GM12801 (cell line): ENCODE measurements around the gene SLC6A3.

Source experiments
- TF ChIP-seq, protein P1 (sequence below): IDR thresholded peaks from one replicate; pipeline ENCODE4 v1.5.1; 2011; ENCODE audit warnings: control low read depth; ENCODE audit not compliant: insufficient read length; ENCODE audit errors: extremely low read depth

The SLC6A3 gene

DNA sequence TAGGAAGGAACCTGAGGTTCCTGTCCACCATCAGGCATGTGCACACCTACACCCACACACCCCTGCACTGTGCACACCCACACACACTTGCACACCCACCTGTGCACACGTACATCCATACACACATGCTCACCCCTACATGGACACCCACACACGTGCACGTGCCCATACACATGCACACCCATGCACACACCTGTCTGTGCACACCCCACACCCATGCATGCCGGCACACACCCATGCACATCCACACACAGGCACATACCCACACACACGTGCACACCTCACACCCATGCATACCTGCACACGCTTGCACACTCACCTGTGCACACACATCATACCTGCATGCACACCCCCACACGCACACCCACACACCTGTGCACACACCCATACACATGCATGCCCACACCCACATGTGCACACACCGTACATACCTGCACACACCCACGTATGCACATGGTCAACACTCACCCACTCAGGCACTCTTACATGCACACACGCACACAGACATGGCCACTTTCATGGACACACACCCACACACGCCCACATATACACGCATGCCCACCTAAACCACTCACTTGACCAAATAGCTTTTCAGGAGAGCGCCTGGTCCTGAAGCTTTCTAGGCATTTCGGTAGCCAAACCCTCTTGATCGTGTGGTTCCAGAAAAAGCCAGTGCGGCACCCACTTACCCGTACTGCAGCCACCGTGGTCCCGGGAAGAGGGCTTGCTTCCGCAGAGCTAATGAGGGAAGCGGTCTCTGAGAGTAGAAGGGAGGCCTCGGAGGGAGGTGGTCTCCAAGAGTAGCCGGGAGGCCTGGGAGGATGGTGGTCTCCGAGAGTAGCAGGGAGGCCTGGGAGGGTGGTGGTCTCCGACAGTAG lies 63.6 kb downstream of the SLC6A3 start:
- TF ChIP-seq, protein P1, sequence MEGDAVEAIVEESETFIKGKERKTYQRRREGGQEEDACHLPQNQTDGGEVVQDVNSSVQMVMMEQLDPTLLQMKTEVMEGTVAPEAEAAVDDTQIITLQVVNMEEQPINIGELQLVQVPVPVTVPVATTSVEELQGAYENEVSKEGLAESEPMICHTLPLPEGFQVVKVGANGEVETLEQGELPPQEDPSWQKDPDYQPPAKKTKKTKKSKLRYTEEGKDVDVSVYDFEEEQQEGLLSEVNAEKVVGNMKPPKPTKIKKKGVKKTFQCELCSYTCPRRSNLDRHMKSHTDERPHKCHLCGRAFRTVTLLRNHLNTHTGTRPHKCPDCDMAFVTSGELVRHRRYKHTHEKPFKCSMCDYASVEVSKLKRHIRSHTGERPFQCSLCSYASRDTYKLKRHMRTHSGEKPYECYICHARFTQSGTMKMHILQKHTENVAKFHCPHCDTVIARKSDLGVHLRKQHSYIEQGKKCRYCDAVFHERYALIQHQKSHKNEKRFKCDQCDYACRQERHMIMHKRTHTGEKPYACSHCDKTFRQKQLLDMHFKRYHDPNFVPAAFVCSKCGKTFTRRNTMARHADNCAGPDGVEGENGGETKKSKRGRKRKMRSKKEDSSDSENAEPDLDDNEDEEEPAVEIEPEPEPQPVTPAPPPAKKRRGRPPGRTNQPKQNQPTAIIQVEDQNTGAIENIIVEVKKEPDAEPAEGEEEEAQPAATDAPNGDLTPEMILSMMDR = no peak

- TF ChIP-seq, protein P1 = no peak
These were observed 64.3 kb downstream of the SLC6A3 start for GRCh38 chr5:1380910-1381309.

DNA sequence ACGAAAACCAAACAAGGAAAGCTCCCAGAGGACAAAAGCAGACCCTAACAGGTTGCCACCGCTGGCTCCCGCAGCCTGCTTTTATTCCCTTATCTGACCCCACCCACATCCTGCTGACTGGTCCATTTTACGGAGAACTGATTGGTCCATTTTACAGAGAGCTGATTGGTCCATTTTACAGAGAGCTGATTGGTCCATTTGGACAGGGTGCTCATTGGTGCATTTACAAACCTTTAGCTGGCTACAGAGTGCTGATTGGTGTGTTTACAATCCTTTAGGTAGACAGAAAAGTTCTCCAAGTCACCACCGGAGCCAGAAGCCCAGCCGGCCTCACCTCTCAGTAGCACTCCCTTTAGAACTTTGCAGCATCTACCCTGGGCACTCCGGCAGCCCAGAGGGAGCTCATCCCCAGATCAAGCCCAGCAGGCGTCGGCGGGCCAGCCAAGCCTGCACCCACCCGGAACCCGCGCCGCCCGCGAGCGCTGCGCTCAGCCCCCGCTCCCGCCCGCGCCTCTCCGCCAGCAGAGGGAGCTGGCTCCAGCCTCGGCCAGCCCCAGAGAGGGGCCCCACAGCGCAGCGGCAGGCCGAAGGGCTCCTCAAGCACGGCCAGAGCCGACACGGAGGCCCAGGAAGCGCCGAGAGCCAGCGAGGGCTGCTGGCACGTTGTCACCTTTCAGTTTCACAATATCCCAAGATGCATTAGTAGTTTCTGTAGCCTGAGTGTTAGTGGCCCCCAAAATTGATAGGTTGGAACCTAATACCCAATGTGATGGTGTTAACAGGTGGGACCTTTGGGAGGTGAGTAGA lies 65.0 kb downstream of the SLC6A3 start:
- TF ChIP-seq, protein P1 = no peak

- TF ChIP-seq, protein P1 = no peak
These were observed 66.2 kb downstream of the SLC6A3 start for GRCh38 chr5:1378866-1379659.

DNA sequence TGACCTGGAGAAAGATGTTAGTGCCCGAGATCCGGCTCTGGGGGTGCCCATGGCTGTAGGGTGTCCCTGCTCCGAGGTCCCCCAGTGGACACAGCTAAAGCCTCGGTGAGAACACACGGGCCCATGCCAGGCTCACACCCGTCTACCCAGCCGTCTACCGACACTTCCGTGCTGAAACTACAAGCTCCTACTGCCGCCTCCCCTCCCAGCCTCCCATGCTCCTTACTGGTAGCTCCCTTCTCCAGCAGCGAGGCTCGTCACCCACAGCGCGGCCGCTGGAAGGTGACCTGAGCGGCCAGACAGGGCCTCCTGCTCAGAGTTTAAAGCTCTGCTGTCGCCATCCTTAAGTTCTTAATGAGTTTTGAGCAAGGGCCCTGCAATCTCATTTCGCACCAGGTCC lies 67.1 kb downstream of the SLC6A3 start:
- TF ChIP-seq, protein P1 = no peak

GRCh38 chr5:1376981-1377380 lies 68.3 kb downstream of the SLC6A3 start:
- TF ChIP-seq, protein P1 = no peak
